ENCODE measurements around the gene SNAPC4.
"Not testable (repeated sequence)": the region's sequence is repeated elsewhere in the genome, so short reads cannot be mapped to it uniquely, and the experiment has no call there.

Gene SNAPC4

GRCh38 chr9:136352682-136353081 is 47.3 kb downstream of the SNAPC4 start:
- H3K9me3 ChIP-seq (ENCODE audit: severe bottlenecking), result no peaks in the 10 kb centered on the region
- no peak overlapping the region for H3K27ac ChIP-seq (ENCODE audit: poor library complexity, severe bottlenecking)
- no peaks in the 10 kb centered on the region for H3K36me3 ChIP-seq (ENCODE audit: low read depth)
- no peaks in the 10 kb centered on the region for H3K4me1 ChIP-seq (ENCODE audit: insufficient read depth, poor library complexity, severe bottlenecking)
- ATAC-seq (ENCODE audit: low read depth) (no peak), DNase-seq (ENCODE audit: low spot score) (no peak)
- no peak for TF ChIP-seq CTCF (IDR thresholded peaks at IDR 0.05; ENCODE audit: poor library complexity, severe bottlenecking)
- no peaks in the 10 kb centered on the region for H3K27me3 ChIP-seq (ENCODE audit: insufficient read depth, poor library complexity, severe bottlenecking)
- no peak overlapping the region for H3K4me3 ChIP-seq (ENCODE audit: severe bottlenecking)

GRCh38 chr9:136351868-136352267 is 48.1 kb downstream of the SNAPC4 start:
- H3K4me3 ChIP-seq (ENCODE audit: severe bottlenecking); H3K27me3 ChIP-seq (ENCODE audit: insufficient read depth, poor library complexity, severe bottlenecking); ATAC-seq (ENCODE audit: low read depth); H3K4me1 ChIP-seq (ENCODE audit: insufficient read depth, poor library complexity, severe bottlenecking); H3K9me3 ChIP-seq (ENCODE audit: severe bottlenecking); DNase-seq (ENCODE audit: low spot score); H3K36me3 ChIP-seq (ENCODE audit: low read depth); H3K27ac ChIP-seq (ENCODE audit: poor library complexity, severe bottlenecking): not testable (repeated sequence)

GRCh38 chr9:136351252-136351800 is 48.6 kb downstream of the SNAPC4 start:
- no peaks in the 10 kb centered on the region for H3K27me3 ChIP-seq (ENCODE audit: insufficient read depth, poor library complexity, severe bottlenecking)
- H3K36me3 ChIP-seq (ENCODE audit: low read depth), result no peaks in the 10 kb centered on the region
- no peak overlapping the region for H3K27ac ChIP-seq (ENCODE audit: poor library complexity, severe bottlenecking)
- H3K9me3 ChIP-seq (ENCODE audit: severe bottlenecking), result no peaks in the 10 kb centered on the region
- TF ChIP-seq CTCF (IDR thresholded peaks at IDR 0.05; ENCODE audit: poor library complexity, severe bottlenecking), result no peak
- no peak overlapping the region for H3K4me3 ChIP-seq (ENCODE audit: severe bottlenecking)
- no peak for ATAC-seq (ENCODE audit: low read depth)
- DNase-seq (ENCODE audit: low spot score), result no peak
- no peaks in the 10 kb centered on the region for H3K4me1 ChIP-seq (ENCODE audit: insufficient read depth, poor library complexity, severe bottlenecking)

All from RWPE2 (cell line).